ENCODE measurements around the gene PBX2. TPM values are rescaled to one million over a fixed set of nuclear protein-coding genes. Genes with fewer than 3 reads are reported as not detected.

The PBX2 gene
- total and polyA plus RNA-seq, 10 of the 15 experiments (the other 5 are each of a cell fraction or from before 2014, with no cell fraction given), result 0.84 to 66.5 (median 20.6) TPM

DNA sequence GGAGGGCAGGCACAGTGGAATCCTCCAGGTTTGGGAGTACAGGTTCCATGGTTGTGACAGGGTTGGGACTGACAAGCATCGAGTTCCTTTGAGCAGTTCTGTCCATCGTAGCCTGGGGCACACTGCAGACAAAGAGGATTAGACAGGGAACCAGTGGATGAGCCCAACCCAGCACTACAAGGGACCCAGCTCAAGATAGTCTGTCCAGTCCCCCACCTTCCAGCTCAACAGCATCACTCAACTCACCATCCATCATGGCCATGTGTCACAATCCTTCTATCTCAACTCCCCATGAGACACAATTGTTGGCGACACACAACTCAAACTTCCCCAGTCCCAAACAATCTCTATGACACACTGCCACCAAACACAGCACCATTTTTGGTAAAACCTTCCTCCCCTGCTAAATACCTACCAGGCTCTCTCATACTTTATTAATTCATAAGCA is 14.3 kb upstream of the PBX2 start:
- Histone ChIP-seq H3K27me3 (replicated peaks in 1 of 2; ENCODE audit: control insufficient read depth in 2 of 2, insufficient read depth in 2 of 2, low read length in 1 of 2) (no peaks in the 10 kb centered on the region), H3K36me3 (ENCODE audit: control insufficient read depth in 2 of 2, insufficient read depth in 2 of 2, low read length in 1 of 2) (no peaks in the 10 kb centered on the region), H3K4me3 (no peak overlapping the region), H3K27ac (ENCODE audit: control insufficient read depth, insufficient read depth) (no peak overlapping the region), H3K9me3 (replicated peaks; ENCODE audit: control insufficient read depth, insufficient read depth, low read length) (no peaks in the 10 kb centered on the region), H3K4me1 (ENCODE audit: control insufficient read depth, insufficient read depth, low read length) (no peaks in the 10 kb centered on the region), H3K79me2 (ENCODE audit: control insufficient read depth, insufficient read depth, low read length) (no peaks in the 10 kb centered on the region), H3K9ac (ENCODE audit: control insufficient read depth, insufficient read depth, low read length) (no peak overlapping the region), H4K20me1 (ENCODE audit: control insufficient read depth, insufficient read depth) (no peaks in the 10 kb centered on the region), H3K4me2 (ENCODE audit: control insufficient read depth, insufficient read depth) (no peak overlapping the region), H2AFZ (ENCODE audit: control insufficient read depth, low read depth, low read length) (no peak overlapping the region)
- BruUV-seq (replicated peaks), result no TSS peak
- SMC1A ChIA-PET (ENCODE audit: uncharacterized antibody, unreplicated experiment), result interaction anchor here (1.1 to 1.2 kb wide), 2 partner anchors 11 to 27 kb away, joined by 3 read pairs; no protein-coding TSS in a partner anchor
- ATAC-seq (no peak), DNase-seq (ENCODE audit: low read depth, low spot score) (no peak), FAIRE-seq (no peak)
- intact Hi-C loops (cut with micrococcal nuclease; ENCODE audit: unreplicated experiment), result no loop called here
- RAD21 ChIA-PET (ENCODE audit: unreplicated experiment), result no interaction called here
- CTCF ChIA-PET, result interaction anchor here (1.4 kb wide), 1 partner anchor 45 kb away, joined by 3 read pairs; no protein-coding TSS in a partner anchor
- 69% methylated on average over 3 of the region's 3 CpGs for WGBS (ENCODE audit: insufficient coverage, insufficient replicate concordance, low lambda C conversion rate, missing lambda C conversion rate)
- POLR2A ChIA-PET, result no interaction called here
- TF ChIP-seq YY1 (IDR thresholded peaks at IDR 0.05; ENCODE audit: low read depth, low read length) (no peak), MTA2 (IDR thresholded peaks at IDR 0.05; ENCODE audit: low read depth) (no peak), CHD2 (IDR thresholded peaks at IDR 0.05; ENCODE audit: borderline replicate concordance, low read depth, low read length) (no peak), PAX8 (IDR thresholded peaks at IDR 0.05) (no peak), GABPA (IDR thresholded peaks at IDR 0.05; ENCODE audit: low read depth) (no peak), ZNF24 (IDR thresholded peaks at IDR 0.05) (no peak)
- TF ChIP-seq, protein P1, sequence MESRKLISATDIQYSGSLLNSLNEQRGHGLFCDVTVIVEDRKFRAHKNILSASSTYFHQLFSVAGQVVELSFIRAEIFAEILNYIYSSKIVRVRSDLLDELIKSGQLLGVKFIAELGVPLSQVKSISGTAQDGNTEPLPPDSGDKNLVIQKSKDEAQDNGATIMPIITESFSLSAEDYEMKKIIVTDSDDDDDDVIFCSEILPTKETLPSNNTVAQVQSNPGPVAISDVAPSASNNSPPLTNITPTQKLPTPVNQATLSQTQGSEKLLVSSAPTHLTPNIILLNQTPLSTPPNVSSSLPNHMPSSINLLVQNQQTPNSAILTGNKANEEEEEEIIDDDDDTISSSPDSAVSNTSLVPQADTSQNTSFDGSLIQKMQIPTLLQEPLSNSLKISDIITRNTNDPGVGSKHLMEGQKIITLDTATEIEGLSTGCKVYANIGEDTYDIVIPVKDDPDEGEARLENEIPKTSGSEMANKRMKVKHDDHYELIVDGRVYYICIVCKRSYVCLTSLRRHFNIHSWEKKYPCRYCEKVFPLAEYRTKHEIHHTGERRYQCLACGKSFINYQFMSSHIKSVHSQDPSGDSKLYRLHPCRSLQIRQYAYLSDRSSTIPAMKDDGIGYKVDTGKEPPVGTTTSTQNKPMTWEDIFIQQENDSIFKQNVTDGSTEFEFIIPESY (IDR thresholded peaks at IDR 0.05), result no peak
- in situ Hi-C loops (cut with MboI), result no loop called here
